ENCODE results near the gene DMRTB1.

- no peak for TF ChIP-seq CTCF (IDR thresholded peaks at IDR 0.05)
- TF ChIP-seq POLR2A (IDR thresholded peaks at IDR 0.05): no peak
Observed at GRCh38 chr1:53505401-53505800, 46.2 kb downstream of the DMRTB1 start.

Data from testis (tissue), 2 donors.